SK-N-SH (cell line): ENCODE data around the gene CYBRD1. TPM values are rescaled to one million over a fixed set of nuclear protein-coding genes. Genes with fewer than 3 reads are reported as not detected.

Experiments used
- CTCF ChIA-PET: fragments of 300-600, 350-600 bp; formaldehyde crosslinking; extraction: SDS; loops from one replicate; lab custom pipeline; 2021; lab: Yijun Ruan, JAX
- POLR2A ChIA-PET: fragments of 350-600 bp; sonication (Branson Sonifier 250); formaldehyde crosslinking; extraction: SDS; loops from one replicate; lab custom pipeline; 2020; ENCODE audit warnings: antibody characterized with exemption, inconsistent platforms; lab: Yijun Ruan, JAX
- DNase-seq: peaks from one replicate; pipeline ENCODE4 v3.0.0; 2012
- H2AFZ ChIP-seq: fragments of 200-600 bp; sonication (generic); 2 replicates; pipeline ENCODE4 v1.8.1; 2016; ENCODE audit warnings: antibody characterized with exemption, mild to moderate bottlenecking, low read depth
- H3F3A ChIP-seq: fragments of 200-600 bp; sonication (generic); replicated peaks from 2 replicates; pipeline ENCODE3; 2016; ENCODE audit warnings: antibody characterized with exemption, mild to moderate bottlenecking; ENCODE audit not compliant: insufficient read depth
- H3K27ac ChIP-seq, 2 experiments: fragments of 200-500 bp in 1 of 2; fragments of 200-600 bp in 1 of 2; sonication (Bioruptor generic) in 1 of 2; sonication (generic), shearing (Covaris generic) in 1 of 2; 2 replicates each; pipeline versions ENCODE4 v1.5.1 to v1.6.1; 2014 to 2016; ENCODE audit warnings: low read depth in 2 of 2, inconsistent platforms in 1 of 2, low read length in 1 of 2, mild to moderate bottlenecking in 1 of 2, mixed read lengths in 1 of 2
- H3K27me3 ChIP-seq: fragments of 200-600 bp; sonication (generic), shearing (Covaris generic); 2 replicates; pipeline ENCODE4 v1.6.1; 2016; ENCODE audit warnings: mixed run types; ENCODE audit not compliant: insufficient read depth
- H3K36me3 ChIP-seq, 2 experiments: fragments of 200-500 bp in 1 of 2; fragments of 200-600 bp in 1 of 2; sonication (Bioruptor generic) in 1 of 2; sonication (generic) in 1 of 2; replicated peaks in 1 of 2; 2 replicates each; pipeline versions ENCODE3 to v1.5.1; 2014 to 2016; ENCODE audit warnings: low read length in 1 of 2, mild to moderate bottlenecking in 1 of 2; ENCODE audit not compliant: insufficient read depth in 2 of 2, control insufficient read depth in 1 of 2
- H3K4me1 ChIP-seq, 2 experiments: fragments of 200-500 bp in 1 of 2; fragments of 200-600 bp in 1 of 2; sonication (Bioruptor generic) in 1 of 2; sonication (generic), shearing (Covaris generic) in 1 of 2; 2 replicates each; pipeline versions ENCODE4 v1.5.1 to v1.6.1; 2014 to 2016; ENCODE audit warnings: low read depth in 1 of 2, low read length in 1 of 2, mixed run types in 1 of 2; ENCODE audit not compliant: insufficient read depth in 2 of 2, control insufficient read depth in 1 of 2
- H3K4me2 ChIP-seq: fragments of 200-600 bp; sonication (generic), shearing (Covaris generic); 2 replicates; pipeline ENCODE4 v1.6.1; 2017; ENCODE audit warnings: mixed run types
- H3K4me3 ChIP-seq, 2 experiments: fragments of 200-500 bp in 1 of 2; fragments of 200-600 bp in 1 of 2; sonication (Bioruptor generic) in 1 of 2; sonication (generic), shearing (Covaris generic) in 1 of 2; 2 replicates each; pipeline versions ENCODE4 v1.5.1 to v1.8.1; 2014 to 2016; ENCODE audit warnings: low read depth in 2 of 2, inconsistent platforms in 1 of 2, low read length in 1 of 2, mild to moderate bottlenecking in 1 of 2, mixed read lengths in 1 of 2, moderate library complexity in 1 of 2
- H3K79me2 ChIP-seq: fragments of 200-600 bp; sonication (generic); 2 replicates; pipeline ENCODE4 v1.8.1; 2017; ENCODE audit warnings: mild to moderate bottlenecking; ENCODE audit not compliant: insufficient read depth
- H3K9ac ChIP-seq: fragments of 200-600 bp; sonication (generic); 2 replicates; pipeline ENCODE4 v1.6.1; 2017; ENCODE audit warnings: mixed run types
- H3K9me2 ChIP-seq: fragments of 200-600 bp; sonication (generic); 2 replicates; pipeline ENCODE4 v1.6.1; 2017; ENCODE audit warnings: mixed run types
- H3K9me3 ChIP-seq: fragments of 200-600 bp; sonication (generic); 2 replicates; pipeline ENCODE4 v1.6.1; 2017; ENCODE audit warnings: mixed run types, mild to moderate bottlenecking, moderate library complexity
- H4K20me1 ChIP-seq: fragments of 200-600 bp; sonication (generic); 2 replicates; pipeline ENCODE4 v1.6.1; 2017; ENCODE audit warnings: mild to moderate bottlenecking, mixed run types; ENCODE audit not compliant: insufficient read depth
- CHD2 ChIP-seq: fragments of 150-350 bp; IDR thresholded peaks from 2 replicates; pipeline ENCODE4 v1.6.1; 2018; ENCODE audit warnings: low read length; ENCODE audit not compliant: partially characterized antibody
- CTCF ChIP-seq: fragments of 200-600 bp; sonication (generic); IDR thresholded peaks from 2 replicates; pipeline ENCODE4 v1.6.1; 2017; ENCODE audit warnings: antibody characterized with exemption, mild to moderate bottlenecking, moderate library complexity
- EP300 ChIP-seq, 2 experiments: IDR thresholded peaks; 2 replicates each; pipeline versions ENCODE4 v1.4.0 to v1.6.1; 2012; ENCODE audit warnings: borderline replicate concordance in 1 of 2, low read depth in 1 of 2, low read length in 1 of 2
- EZH2phosphoT487 ChIP-seq: fragments of 200-600 bp; sonication (generic); IDR thresholded peaks from 2 replicates; pipeline ENCODE4 v1.6.1; 2017; ENCODE audit warnings: low read depth, mixed run types, mild to moderate bottlenecking, antibody characterized with exemption, moderate library complexity, borderline replicate concordance
- FOSL2 ChIP-seq: IDR thresholded peaks from 2 replicates; pipeline ENCODE4 v1.4.0; 2012; ENCODE audit warnings: low read depth, mild to moderate bottlenecking, moderate library complexity, borderline replicate concordance
- FOXM1 ChIP-seq: IDR thresholded peaks from 2 replicates; pipeline ENCODE4 v1.4.0; 2012; ENCODE audit warnings: low read depth, mild to moderate bottlenecking
- GABPA ChIP-seq: IDR thresholded peaks from 2 replicates; pipeline ENCODE4 v1.4.0; 2012; ENCODE audit warnings: low read depth, mild to moderate bottlenecking
- GATA2 ChIP-seq: sonication (generic); formaldehyde crosslinking; IDR thresholded peaks from 2 replicates; pipeline ENCODE4 v1.5.0; 2020; ENCODE audit warnings: mild to moderate bottlenecking, missing genetic modification reagents
- IRF3 ChIP-seq: fragments of 150-350 bp; IDR thresholded peaks from 2 replicates; pipeline ENCODE4 v1.6.1; 2016; ENCODE audit warnings: mild to moderate bottlenecking, low read depth, low read length
- JUND ChIP-seq: IDR thresholded peaks from 2 replicates; pipeline ENCODE4 v1.4.0; 2012
- MEF2A ChIP-seq: IDR thresholded peaks from 2 replicates; pipeline ENCODE4 v1.4.0; 2012; ENCODE audit warnings: low read depth, borderline replicate concordance
- MXI1 ChIP-seq: IDR thresholded peaks from 2 replicates; pipeline ENCODE4 v1.6.1; 2012; ENCODE audit warnings: mild to moderate bottlenecking, low read depth, low read length, improper control_type of control experiment
- NFIC ChIP-seq: IDR thresholded peaks from 2 replicates; pipeline ENCODE4 v1.4.0; 2012; ENCODE audit warnings: borderline replicate concordance
- NRF1 ChIP-seq: IDR thresholded peaks from 2 replicates; pipeline ENCODE4 v1.6.1; 2012; ENCODE audit warnings: low read depth, mild to moderate bottlenecking, low read length
- PBX3 ChIP-seq: IDR thresholded peaks from 2 replicates; pipeline ENCODE4; 2012
- RAD21 ChIP-seq: IDR thresholded peaks from 2 replicates; pipeline ENCODE4 v1.6.1; 2012; ENCODE audit warnings: mild to moderate bottlenecking, low read length
- RCOR1 ChIP-seq: fragments of 150-350 bp; IDR thresholded peaks from 2 replicates; pipeline ENCODE4 v1.6.1; 2017; ENCODE audit warnings: antibody characterized with exemption, low read length
- RFX5 ChIP-seq: IDR thresholded peaks from 2 replicates; pipeline ENCODE4 v1.6.1; 2012; ENCODE audit warnings: mild to moderate bottlenecking, improper control_type of control experiment, low read length
- USF1 ChIP-seq: IDR thresholded peaks from 2 replicates; pipeline ENCODE4 v1.4.0; 2012; ENCODE audit warnings: low read depth, borderline replicate concordance
- WGBS: methylation state at CpG from one replicate; pipeline ENCODE4 v1.1.6; 2017; ENCODE audit warnings: low lambda C conversion rate; 5-methylcytosine and 5-hydroxymethylcytosine counted together
- polyA plus RNA-seq, 3 experiments: library from polyadenylated mRNA; depleted of rRNA; stranded (reverse); fragments of >200 nt; gene quantifications; 2 replicates each; pipeline ENCODE4 v1.2.3, GENCODE V29; 2012

CYBRD1 gene
- polyA plus RNA-seq, 1 of the 3 experiments (the other 2 are of a cell fraction) = 21.1 TPM

- DNase-seq = no peak
- H3K9me2 ChIP-seq = no peaks in the 10 kb centered on the region
- H3K9me3 ChIP-seq = no peaks in the 10 kb centered on the region
- ChIA-PET POLR2A (no interaction called here), CTCF (interaction anchor here (0.8 to 1.3 kb wide), 2 partner anchors 9 to 68 kb away, joined by 4 to 5 read pairs; partner anchors contain the start of gene CYBRD1)
- peak overlapping the region; percentile 23 to 91; a peak in 3 of 4 replicates for H3K27ac ChIP-seq
- H3K27me3 ChIP-seq = no peaks in the 10 kb centered on the region
- H3K79me2 ChIP-seq = peaks cover 81% of the 10 kb centered on the region
- H3K4me1 ChIP-seq = peaks cover 0 to 4% of the 10 kb centered on the region in 2 experiments; a peak in 1 of 4 replicates
- peak overlapping the region; percentile 68 for H3K4me2 ChIP-seq
- TF ChIP-seq JUND (peak; percentile 35; the same call in 1 of the 2 replicates), FOSL2 (peak; percentile 52; the same call in 1 of the 2 replicates), PBX3 (peak; percentile 23), RFX5 (no peak), EP300 (IDR thresholded peaks at IDR 0.05; ENCODE audit: borderline replicate concordance in 1 of 2, low read depth in 1 of 2, low read length in 1 of 2) (no peak)
- peak overlapping the region; percentile 52; the same call in 1 of the 2 replicates for H2AFZ ChIP-seq
- H3K4me3 ChIP-seq = peak overlapping the region in 1 of 2 experiments; percentile 23; a peak in 1 of 4 replicates
- WGBS = 35% methylated on average over 7 of the region's 7 CpGs
- peak overlapping the region; percentile 34; the same call in 1 of the 2 replicates for H3K9ac ChIP-seq
- peaks cover 18% of the 10 kb centered on the region for H3F3A ChIP-seq
- H3K36me3 ChIP-seq = no peaks in the 10 kb centered on the region
- H4K20me1 ChIP-seq = no peaks in the 10 kb centered on the region
Measured at GRCh38 chr2:171531291-171531690, 9.0 kb downstream of the CYBRD1 start.

- POLR2A ChIA-PET = no interaction called here
- Histone ChIP-seq H3F3A (peaks cover 18% of the 10 kb centered on the region), H3K36me3 (no peaks in the 10 kb centered on the region), H2AFZ (peak overlapping the region; percentile 52; the same call in 1 of the 2 replicates), H3K9ac (peak overlapping the region; percentile 34; the same call in 1 of the 2 replicates), H3K9me3 (no peaks in the 10 kb centered on the region), H3K9me2 (no peaks in the 10 kb centered on the region), H4K20me1 (no peaks in the 10 kb centered on the region), H3K4me3 (peak overlapping the region in 1 of 2 experiments; percentile 23; a peak in 1 of 4 replicates), H3K79me2 (peaks cover 80% of the 10 kb centered on the region), H3K27me3 (no peaks in the 10 kb centered on the region), H3K27ac (peak overlapping the region; percentile 23 to 91; a peak in 3 of 4 replicates), H3K4me2 (peak overlapping the region; percentile 68), H3K4me1 (peaks cover 0 to 4% of the 10 kb centered on the region in 2 experiments; a peak in 1 of 4 replicates)
- CTCF ChIA-PET = interaction anchor here (1.3 kb wide), 1 partner anchor 10 kb away, joined by 5 read pairs; the partner anchor contains the start of gene CYBRD1
- DNase-seq = no peak
- WGBS = 53% methylated on average over 3 of the region's 3 CpGs
- TF ChIP-seq RFX5 (no peak), USF1 (no peak), NRF1 (no peak), GABPA (no peak), RCOR1 (no peak), EP300 (IDR thresholded peaks at IDR 0.05; ENCODE audit: borderline replicate concordance in 1 of 2, low read depth in 1 of 2, low read length in 1 of 2) (no peak), NFIC (no peak), CTCF (no peak), CHD2 (no peak), PBX3 (peak; percentile 53; the same call in 1 of the 2 replicates), JUND (peak; percentile 3; the same call in 1 of the 2 replicates), FOXM1 (no peak), EZH2phosphoT487 (no peak), GATA2 (CRISPR knock-in tag) (no peak), MXI1 (no peak), RAD21 (no peak), IRF3 (no peak), MEF2A (0 out of 2 replicates have a peak, but pooled peaks have one; percentile 49)
Measured at GRCh38 chr2:171531836-171532450, 9.7 kb downstream of the CYBRD1 start.
